Suprapubic skin (tissue), 4 donors: ENCODE data around the gene ZC3H12A. TPM values are rescaled to one million over a fixed set of nuclear protein-coding genes. Genes with fewer than 3 reads are reported as not detected.

Source experiments
- DNase-seq, 2 donors: peaks; one replicate each; pipeline ENCODE4 v3.0.0-alpha.2; 2019; ENCODE audit warnings: low spot score in 2 of 2
- H3K27ac ChIP-seq: fragments of 200-600 bp; sonication (generic); one replicate; pipeline ENCODE4 v1.5.1; 2019
- H3K27me3 ChIP-seq: fragments of 200-600 bp; sonication (generic); one replicate; pipeline ENCODE4 v1.5.1; 2019
- H3K36me3 ChIP-seq: fragments of 200-600 bp; sonication (generic); one replicate; pipeline ENCODE4 v1.5.1; 2019
- H3K4me1 ChIP-seq: fragments of 200-600 bp; sonication (generic); one replicate; pipeline ENCODE4 v1.5.1; 2019
- H3K4me3 ChIP-seq: fragments of 200-600 bp; sonication (generic); one replicate; pipeline ENCODE4 v1.5.1; 2019; ENCODE audit warnings: mild to moderate bottlenecking
- H3K9me3 ChIP-seq: fragments of 200-600 bp; sonication (generic); one replicate; pipeline ENCODE4 v1.5.1; 2019
- CTCF ChIP-seq, 2 donors: fragments of 200-600 bp in 1 of 2; fragments of 450-650 bp in 1 of 2; sonication (generic) in 1 of 2; IDR thresholded peaks; one replicate each; pipeline ENCODE4 v1.5.1; 2016 to 2019; ENCODE audit warnings: antibody characterized with exemption in 2 of 2, mild to moderate bottlenecking in 1 of 2, moderate library complexity in 1 of 2
- EP300 ChIP-seq: sonication (generic); formaldehyde crosslinking; IDR thresholded peaks from one replicate; pipeline ENCODE4 v1.6.1; 2017; ENCODE audit warnings: antibody characterized with exemption
- POLR2A ChIP-seq, 2 donors: fragments of 450-650 bp; IDR thresholded peaks; one replicate each; pipeline ENCODE4 v1.6.1; 2017; ENCODE audit warnings: antibody characterized with exemption in 2 of 2, mild to moderate bottlenecking in 2 of 2, moderate library complexity in 2 of 2
- POLR2AphosphoS5 ChIP-seq, 3 donors: sonication (generic); formaldehyde crosslinking; IDR thresholded peaks; one replicate each; pipeline ENCODE4 v1.6.1; 2017; ENCODE audit warnings: antibody characterized with exemption in 3 of 3
- WGBS: methylation state at CpG from one replicate; pipeline ENCODE4 v1.1.5; 2018; 5-methylcytosine and 5-hydroxymethylcytosine counted together
- total RNA-seq, 4 donors: library from RNA; depleted of rRNA; stranded (reverse); fragments of >200 nt; gene quantifications; one replicate each; pipeline ENCODE4 v1.1.0, GENCODE V29; 2016

ZC3H12A gene
- total RNA-seq, 4 donors from 2014 or later, result 47.7 to 107 (median 56.1) TPM

- DNase-seq, result no peak
- TF ChIP-seq POLR2A (IDR thresholded peaks at IDR 0.05), result no peak
- TF ChIP-seq POLR2AphosphoS5 (IDR thresholded peaks at IDR 0.05), result no peak
- no peak for TF ChIP-seq EP300
- H3K27ac ChIP-seq, result no peak overlapping the region
- no peaks in the 10 kb centered on the region for H3K9me3 ChIP-seq
- H3K36me3 ChIP-seq, result no peaks in the 10 kb centered on the region
- 80% methylated on average over 6 of the region's 7 CpGs for WGBS
- peaks cover 23% of the 10 kb centered on the region for H3K4me1 ChIP-seq
- no peak overlapping the region for H3K4me3 ChIP-seq
- peaks cover 12% of the 10 kb centered on the region for H3K27me3 ChIP-seq
These were observed 20.7 kb upstream of the ZC3H12A start for GRCh38 chr1:37453647-37454046.

- Histone ChIP-seq H3K27me3 (no peaks in the 10 kb centered on the region), H3K27ac (peak overlapping the region; percentile 62), H3K9me3 (no peaks in the 10 kb centered on the region), H3K36me3 (no peaks in the 10 kb centered on the region), H3K4me1 (peaks cover 9% of the 10 kb centered on the region), H3K4me3 (no peak overlapping the region)
- DNase-seq, result no peak
- WGBS, result 79% methylated on average over 10 of the region's 10 CpGs
- TF ChIP-seq POLR2A (IDR thresholded peaks at IDR 0.05) (no peak), CTCF (IDR thresholded peaks at IDR 0.05) (no peak), POLR2AphosphoS5 (IDR thresholded peaks at IDR 0.05) (no peak), EP300 (no peak)
These were observed 18.9 kb upstream of the ZC3H12A start for GRCh38 chr1:37455516-37455915.

- Histone ChIP-seq H3K27me3 (no peaks in the 10 kb centered on the region), H3K4me3 (no peak overlapping the region), H3K27ac (no peak overlapping the region), H3K36me3 (no peaks in the 10 kb centered on the region), H3K4me1 (peaks cover 9% of the 10 kb centered on the region), H3K9me3 (no peaks in the 10 kb centered on the region)
- DNase-seq, result no peak
- no peak for TF ChIP-seq POLR2A (IDR thresholded peaks at IDR 0.05)
These were observed 17.8 kb upstream of the ZC3H12A start for GRCh38 chr1:37456614-37457013.

GRCh38 chr1:37458551-37458950, 15.8 kb upstream of the ZC3H12A start:
- Histone ChIP-seq H3K9me3 (no peaks in the 10 kb centered on the region), H3K4me3 (no peak overlapping the region), H3K27ac (no peak overlapping the region), H3K27me3 (no peaks in the 10 kb centered on the region), H3K36me3 (no peaks in the 10 kb centered on the region), H3K4me1 (peaks cover 9% of the 10 kb centered on the region)
- TF ChIP-seq POLR2A (IDR thresholded peaks at IDR 0.05) (no peak), CTCF (IDR thresholded peaks at IDR 0.05) (no peak), POLR2AphosphoS5 (IDR thresholded peaks at IDR 0.05) (no peak), EP300 (no peak)
- 71% methylated on average over 3 of the region's 3 CpGs for WGBS
- no peak for DNase-seq

- Histone ChIP-seq H3K4me3 (no peak overlapping the region), H3K4me1 (peaks cover 13% of the 10 kb centered on the region), H3K27me3 (no peaks in the 10 kb centered on the region), H3K36me3 (no peaks in the 10 kb centered on the region), H3K9me3 (no peaks in the 10 kb centered on the region), H3K27ac (no peak overlapping the region)
- TF ChIP-seq POLR2AphosphoS5 (IDR thresholded peaks at IDR 0.05), result no peak
- TF ChIP-seq EP300, result no peak
- TF ChIP-seq CTCF (IDR thresholded peaks at IDR 0.05), result no peak
- TF ChIP-seq POLR2A (IDR thresholded peaks at IDR 0.05), result no peak
- 81% methylated on average over 9 of the region's 9 CpGs for WGBS
- no peak for DNase-seq
These were observed 12.5 kb upstream of the ZC3H12A start for GRCh38 chr1:37461698-37462436.

GRCh38 chr1:37464443-37464842, 9.9 kb upstream of the ZC3H12A start:
- Histone ChIP-seq H3K4me1 (peaks cover 13% of the 10 kb centered on the region), H3K4me3 (no peak overlapping the region), H3K36me3 (no peaks in the 10 kb centered on the region), H3K27ac (no peak overlapping the region), H3K9me3 (no peaks in the 10 kb centered on the region), H3K27me3 (no peaks in the 10 kb centered on the region)
- WGBS, result 98% methylated on average over 2 of the region's 2 CpGs
- no peak for TF ChIP-seq POLR2AphosphoS5 (IDR thresholded peaks at IDR 0.05)
- no peak for TF ChIP-seq CTCF (IDR thresholded peaks at IDR 0.05)
- TF ChIP-seq POLR2A (IDR thresholded peaks at IDR 0.05), result no peak
- no peak for TF ChIP-seq EP300
- no peak for DNase-seq
